ENCODE results near the gene ARFGEF3. TPM values are rescaled to one million over a fixed set of nuclear protein-coding genes. Genes with fewer than 3 reads are reported as not detected.
"Not testable (repeated sequence)": the region's sequence is repeated elsewhere in the genome, so short reads cannot be mapped to it uniquely, and the experiment has no call there.

ARFGEF3 gene
- total RNA-seq, 1 experiment from 2014 or later = 20.1 TPM

GRCh38 chr6:138286698-138287097 is 125.0 kb downstream of the ARFGEF3 start:
- no peak overlapping the region for H3K27ac Mint-ChIP-seq
- POLR2A ChIA-PET = interaction anchor here (1.3 kb wide), 1 partner anchor 118 kb away, joined by 3 read pairs; the partner anchor contains the start of gene HEBP2
- TF ChIP-seq GRHL2 (CRISPR knock-in tag; IDR thresholded peaks at IDR 0.05; ENCODE audit: insufficient replicate concordance, severe bottlenecking) (no peak), ZNF263 (CRISPR knock-in tag; IDR thresholded peaks at IDR 0.05; ENCODE audit: low read depth) (no peak), NFE2L1 (CRISPR knock-in tag; IDR thresholded peaks at IDR 0.05) (no peak), E2F1 (CRISPR knock-in tag; IDR thresholded peaks at IDR 0.05) (no peak), NFATC4 (CRISPR knock-in tag; IDR thresholded peaks at IDR 0.05) (no peak)
- H3K9me3 Mint-ChIP-seq = no peaks in the 10 kb centered on the region
- peaks cover 10% of the 10 kb centered on the region for H3K4me1 Mint-ChIP-seq
- DNase-seq (ENCODE audit: low spot score) (no peak), ATAC-seq (no peak)
- CTCF ChIA-PET = interaction anchor here (5.4 kb wide), 1 partner anchor 171 kb away, joined by 43 read pairs; no protein-coding TSS in a partner anchor
- no peaks in the 10 kb centered on the region for H3K27me3 Mint-ChIP-seq (ENCODE audit: low read depth)
- no peak overlapping the region for H3K4me3 Mint-ChIP-seq
- H3K36me3 Mint-ChIP-seq = peaks cover 16% of the 10 kb centered on the region

DNA sequence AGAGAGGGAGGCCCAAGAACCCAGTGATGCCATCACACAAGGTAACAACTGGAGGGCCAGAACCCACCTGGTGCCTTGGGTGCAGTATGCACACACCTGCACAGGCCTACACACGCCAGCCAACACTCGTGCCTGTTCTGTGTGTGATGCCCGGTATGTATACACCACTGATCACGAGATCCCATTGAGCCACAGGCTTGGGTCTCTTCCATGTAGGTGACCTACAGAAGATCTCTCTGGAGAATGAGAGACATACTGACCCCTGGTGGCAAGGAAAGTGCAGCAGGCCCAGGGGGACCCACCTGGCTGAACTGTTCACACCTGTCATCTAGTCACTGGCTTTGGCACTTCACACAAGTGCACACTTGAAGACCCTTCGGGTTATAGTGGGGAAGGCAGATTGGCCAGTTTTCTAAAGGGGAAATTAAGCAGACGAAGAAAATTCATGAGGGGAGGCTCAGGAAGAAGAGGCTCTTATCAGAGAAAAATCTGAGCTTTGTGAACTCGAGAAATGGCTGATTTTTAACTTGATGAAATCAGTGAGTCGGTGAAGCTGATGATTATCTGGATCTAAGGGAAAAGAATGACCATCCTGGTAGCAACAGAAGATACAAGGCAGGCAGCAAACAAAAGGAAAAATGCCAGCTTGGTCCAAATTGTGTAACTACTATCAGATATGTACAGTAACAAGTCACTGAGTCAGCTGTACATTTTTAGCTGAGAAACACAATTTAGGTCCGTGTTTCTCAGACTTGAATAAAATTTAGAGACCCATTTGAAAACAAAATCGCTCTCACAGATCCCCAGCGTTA is 125.6 kb downstream of the ARFGEF3 start:
- DNase-seq (ENCODE audit: low spot score) (peak; percentile 77), ATAC-seq (peak; percentile 81)
- ChIA-PET CTCF (interaction anchor here (0.6 to 5.4 kb wide), 11 partner anchors 11 to 263 kb away, joined by 3 to 43 read pairs (median 3); partner anchors contain the start of gene HEBP2), POLR2A (interaction anchor here (1.3 kb wide), 1 partner anchor 117 kb away, joined by 3 read pairs; the partner anchor contains the start of gene HEBP2)
- TF ChIP-seq USF2 (CRISPR knock-in tag; IDR thresholded peaks at IDR 0.05) (no peak), ATF1 (CRISPR knock-in tag; IDR thresholded peaks at IDR 0.05) (no peak)
- TF ChIP-seq, protein P1, sequence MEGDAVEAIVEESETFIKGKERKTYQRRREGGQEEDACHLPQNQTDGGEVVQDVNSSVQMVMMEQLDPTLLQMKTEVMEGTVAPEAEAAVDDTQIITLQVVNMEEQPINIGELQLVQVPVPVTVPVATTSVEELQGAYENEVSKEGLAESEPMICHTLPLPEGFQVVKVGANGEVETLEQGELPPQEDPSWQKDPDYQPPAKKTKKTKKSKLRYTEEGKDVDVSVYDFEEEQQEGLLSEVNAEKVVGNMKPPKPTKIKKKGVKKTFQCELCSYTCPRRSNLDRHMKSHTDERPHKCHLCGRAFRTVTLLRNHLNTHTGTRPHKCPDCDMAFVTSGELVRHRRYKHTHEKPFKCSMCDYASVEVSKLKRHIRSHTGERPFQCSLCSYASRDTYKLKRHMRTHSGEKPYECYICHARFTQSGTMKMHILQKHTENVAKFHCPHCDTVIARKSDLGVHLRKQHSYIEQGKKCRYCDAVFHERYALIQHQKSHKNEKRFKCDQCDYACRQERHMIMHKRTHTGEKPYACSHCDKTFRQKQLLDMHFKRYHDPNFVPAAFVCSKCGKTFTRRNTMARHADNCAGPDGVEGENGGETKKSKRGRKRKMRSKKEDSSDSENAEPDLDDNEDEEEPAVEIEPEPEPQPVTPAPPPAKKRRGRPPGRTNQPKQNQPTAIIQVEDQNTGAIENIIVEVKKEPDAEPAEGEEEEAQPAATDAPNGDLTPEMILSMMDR (IDR thresholded peaks at IDR 0.05) = peak; percentile 50; the same call in 1 of the 2 replicates
- Mint-ChIP-seq H3K27me3 (ENCODE audit: low read depth) (no peaks in the 10 kb centered on the region), H3K4me3 (no peak overlapping the region), H3K4me1 (peaks cover 15% of the 10 kb centered on the region), H3K36me3 (peaks cover 16% of the 10 kb centered on the region), H3K9me3 (no peaks in the 10 kb centered on the region), H3K27ac (no peak overlapping the region)

- CTCF ChIA-PET = interaction anchor here (1.2 to 5.4 kb wide), 3 partner anchors 109 to 172 kb away, joined by 4 to 43 read pairs (median 5); partner anchors contain the start of gene HEBP2
- POLR2A ChIA-PET; H3K27me3 Mint-ChIP-seq (ENCODE audit: low read depth); H3K4me3 Mint-ChIP-seq; H3K27ac Mint-ChIP-seq; ATAC-seq; H3K9me3 Mint-ChIP-seq; DNase-seq (ENCODE audit: low spot score): not testable (repeated sequence)
- Mint-ChIP-seq H3K36me3 (peaks cover 16% of the 10 kb centered on the region), H3K4me1 (peaks cover 15% of the 10 kb centered on the region)
Measured at GRCh38 chr6:138288428-138289085, 126.8 kb downstream of the ARFGEF3 start.

GRCh38 chr6:138289739-138290138 is 128.0 kb downstream of the ARFGEF3 start:
- no peaks in the 10 kb centered on the region for H3K27me3 Mint-ChIP-seq (ENCODE audit: low read depth)
- ChIA-PET CTCF (interaction anchor here (5.4 kb wide), 1 partner anchor 174 kb away, joined by 43 read pairs; no protein-coding TSS in a partner anchor), POLR2A (no interaction called here)
- no peak overlapping the region for H3K4me3 Mint-ChIP-seq
- TF ChIP-seq CREB1 (CRISPR knock-in tag; IDR thresholded peaks at IDR 0.05) = 0 out of 2 replicates have a peak, but pooled peaks have one; percentile 40
- TF ChIP-seq, protein P1 (IDR thresholded peaks at IDR 0.05) = 0 out of 2 replicates have a peak, but pooled peaks have one; percentile 19
- TF ChIP-seq, protein P2, sequence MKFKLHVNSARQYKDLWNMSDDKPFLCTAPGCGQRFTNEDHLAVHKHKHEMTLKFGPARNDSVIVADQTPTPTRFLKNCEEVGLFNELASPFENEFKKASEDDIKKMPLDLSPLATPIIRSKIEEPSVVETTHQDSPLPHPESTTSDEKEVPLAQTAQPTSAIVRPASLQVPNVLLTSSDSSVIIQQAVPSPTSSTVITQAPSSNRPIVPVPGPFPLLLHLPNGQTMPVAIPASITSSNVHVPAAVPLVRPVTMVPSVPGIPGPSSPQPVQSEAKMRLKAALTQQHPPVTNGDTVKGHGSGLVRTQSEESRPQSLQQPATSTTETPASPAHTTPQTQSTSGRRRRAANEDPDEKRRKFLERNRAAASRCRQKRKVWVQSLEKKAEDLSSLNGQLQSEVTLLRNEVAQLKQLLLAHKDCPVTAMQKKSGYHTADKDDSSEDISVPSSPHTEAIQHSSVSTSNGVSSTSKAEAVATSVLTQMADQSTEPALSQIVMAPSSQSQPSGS (CRISPR knock-in tag; IDR thresholded peaks at IDR 0.05; ENCODE audit: borderline replicate concordance, low read depth) = no peak
- peak; percentile 76 for ATAC-seq
- H3K4me1 Mint-ChIP-seq = peaks cover 15% of the 10 kb centered on the region
- H3K27ac Mint-ChIP-seq = no peak overlapping the region
- DNase-seq (ENCODE audit: low spot score) = peak; percentile 54
- no peaks in the 10 kb centered on the region for H3K9me3 Mint-ChIP-seq
- peaks cover 16% of the 10 kb centered on the region for H3K36me3 Mint-ChIP-seq
